Endodermal cell (in vitro differentiated cells): Measurements from ENCODE around the gene NOS1AP. TPM values are rescaled to one million over a fixed set of nuclear protein-coding genes. Genes with fewer than 3 reads are reported as not detected.
A peak's percentile ranks its signal among the peaks of the same experiment; 100 is the strongest.

Source experiments
- DNase-seq: peaks from one replicate; pipeline ENCODE4 v3.0.0-alpha.2; 2017
- H3K27ac ChIP-seq: 2 replicates; pipeline ENCODE4 v1.5.1; 2013; ENCODE audit warnings: mild to moderate bottlenecking, low read depth, low read length, moderate library complexity
- H3K27me3 ChIP-seq: 2 replicates; pipeline ENCODE4 v1.6.1; 2013; ENCODE audit warnings: mild to moderate bottlenecking, low read length, moderate library complexity; ENCODE audit not compliant: insufficient read depth, control insufficient read depth, poor library complexity, severe bottlenecking
- H3K36me3 ChIP-seq: 2 replicates; pipeline ENCODE4 v1.7.0; 2013; ENCODE audit warnings: mild to moderate bottlenecking, low read length, moderate library complexity; ENCODE audit not compliant: control insufficient read depth, insufficient read depth
- H3K4me1 ChIP-seq: one replicate; pipeline ENCODE4 v1.7.0; 2013; ENCODE audit warnings: low read length; ENCODE audit not compliant: control insufficient read depth, insufficient read depth
- H3K4me3 ChIP-seq: 2 replicates; pipeline ENCODE4 v1.5.1; 2013; ENCODE audit warnings: mild to moderate bottlenecking, low read length, moderate library complexity
- H3K9ac ChIP-seq: 2 replicates; pipeline ENCODE4 v1.6.1; 2013; ENCODE audit warnings: mild to moderate bottlenecking, low read length, moderate library complexity; ENCODE audit not compliant: poor library complexity, severe bottlenecking; ENCODE audit errors: extremely low read depth
- H3K9me3 ChIP-seq: 2 replicates; pipeline ENCODE4 v1.6.1; 2013; ENCODE audit warnings: mild to moderate bottlenecking, low read length, moderate library complexity; ENCODE audit not compliant: control insufficient read depth
- H3K27ac Mint-ChIP-seq: 2 replicates; pipeline ENCODE4 v1.8.0; 2020; ENCODE audit warnings: mixed read lengths
- H3K27me3 Mint-ChIP-seq: 2 replicates; pipeline ENCODE4 v1.8.0; 2021; ENCODE audit warnings: mild to moderate bottlenecking, mixed read lengths; ENCODE audit not compliant: insufficient read depth
- H3K36me3 Mint-ChIP-seq: 2 replicates; pipeline ENCODE4 v1.8.0; 2020; ENCODE audit warnings: low read depth, mixed read lengths
- H3K4me1 Mint-ChIP-seq: 2 replicates; pipeline ENCODE4 v1.8.0; 2020; ENCODE audit warnings: mixed read lengths
- H3K4me3 Mint-ChIP-seq: 2 replicates; pipeline ENCODE4 v1.8.0; 2020; ENCODE audit warnings: mild to moderate bottlenecking, moderate library complexity, mixed read lengths
- H3K9me3 Mint-ChIP-seq: 2 replicates; pipeline ENCODE4 v1.8.0; 2020; ENCODE audit warnings: mild to moderate bottlenecking, mixed read lengths
- WGBS, 2 experiments: methylation state at CpG; one replicate each; pipeline versions ENCODE4 v1.1.5 to v1.1.7; 2013; ENCODE audit warnings: missing lambda C conversion rate in 2 of 2, mixed read lengths in 1 of 2; ENCODE audit not compliant: insufficient coverage in 1 of 2, insufficient read length in 1 of 2; 5-methylcytosine and 5-hydroxymethylcytosine counted together
- total RNA-seq, 2 donors: library from RNA; stranded (reverse); fragmentation: NEBNext Ultra II Directional in 1 of 2; extraction: Animal tissue kit (Norgen Biotek cat#: 25700) in 1 of 2; gene quantifications; 2 replicates in 1 of 2; 3 replicates in 1 of 2; pipeline ENCODE4 v1.2.1, GENCODE V29; 2021
- TF ChIP-seq, protein P1 (sequence below): fragments of 200-600 bp; sonication (generic); conservative IDR thresholded peaks from 2 replicates; pipeline ENCODE4 v1.5.0; 2021; ENCODE audit warnings: antibody characterized with exemption, mild to moderate bottlenecking

The NOS1AP gene
- total RNA-seq, 2 donors from 2014 or later: 4.8 to 5.9 TPM

DNA sequence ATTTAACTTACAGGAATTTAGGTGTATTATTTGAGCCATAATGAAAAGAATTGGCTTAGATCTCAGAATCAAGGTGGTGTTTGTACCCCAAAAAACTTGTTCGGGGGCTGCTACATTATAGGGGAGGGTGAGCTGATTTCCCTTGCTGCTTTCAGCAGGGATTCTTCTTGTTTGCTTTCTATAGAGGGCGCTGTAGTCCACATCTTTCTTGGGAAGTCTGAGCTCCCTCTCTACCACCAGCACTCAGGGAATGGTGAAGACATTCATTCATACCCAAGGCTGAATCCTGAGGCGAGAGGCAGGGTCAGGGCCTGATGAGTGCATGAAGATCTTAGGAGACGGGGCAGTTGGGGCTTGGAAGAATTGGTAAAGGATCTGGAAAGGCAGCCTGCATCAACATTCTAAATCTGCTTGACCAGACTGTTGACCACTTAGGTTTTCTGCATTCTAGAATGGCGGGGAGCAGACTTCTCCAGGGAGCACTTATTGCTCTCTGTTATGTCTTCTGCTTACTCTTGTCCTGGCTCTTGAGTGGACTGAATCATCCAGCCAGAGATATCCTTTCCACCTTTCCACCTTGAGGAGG lies 288.3 kb downstream of the NOS1AP start:
- Histone ChIP-seq H3K9ac (no peak overlapping the region), H3K27me3 (no peaks in the 10 kb centered on the region), H3K27ac (peak overlapping the region; percentile 52), H3K36me3 (no peaks in the 10 kb centered on the region), H3K4me1 (peaks cover 3% of the 10 kb centered on the region), H3K4me3 (no peak overlapping the region), H3K9me3 (no peaks in the 10 kb centered on the region)
- no peaks in the 10 kb centered on the region for H3K36me3 Mint-ChIP-seq
- no peak overlapping the region for H3K27ac Mint-ChIP-seq
- H3K4me3 Mint-ChIP-seq: no peak overlapping the region
- no peaks in the 10 kb centered on the region for H3K27me3 Mint-ChIP-seq
- WGBS, 2 experiments: 64 to 89% methylated on average over 2 to 4 of the region's 5 CpGs
- peaks cover 13% of the 10 kb centered on the region for H3K4me1 Mint-ChIP-seq
- TF ChIP-seq, protein P1, sequence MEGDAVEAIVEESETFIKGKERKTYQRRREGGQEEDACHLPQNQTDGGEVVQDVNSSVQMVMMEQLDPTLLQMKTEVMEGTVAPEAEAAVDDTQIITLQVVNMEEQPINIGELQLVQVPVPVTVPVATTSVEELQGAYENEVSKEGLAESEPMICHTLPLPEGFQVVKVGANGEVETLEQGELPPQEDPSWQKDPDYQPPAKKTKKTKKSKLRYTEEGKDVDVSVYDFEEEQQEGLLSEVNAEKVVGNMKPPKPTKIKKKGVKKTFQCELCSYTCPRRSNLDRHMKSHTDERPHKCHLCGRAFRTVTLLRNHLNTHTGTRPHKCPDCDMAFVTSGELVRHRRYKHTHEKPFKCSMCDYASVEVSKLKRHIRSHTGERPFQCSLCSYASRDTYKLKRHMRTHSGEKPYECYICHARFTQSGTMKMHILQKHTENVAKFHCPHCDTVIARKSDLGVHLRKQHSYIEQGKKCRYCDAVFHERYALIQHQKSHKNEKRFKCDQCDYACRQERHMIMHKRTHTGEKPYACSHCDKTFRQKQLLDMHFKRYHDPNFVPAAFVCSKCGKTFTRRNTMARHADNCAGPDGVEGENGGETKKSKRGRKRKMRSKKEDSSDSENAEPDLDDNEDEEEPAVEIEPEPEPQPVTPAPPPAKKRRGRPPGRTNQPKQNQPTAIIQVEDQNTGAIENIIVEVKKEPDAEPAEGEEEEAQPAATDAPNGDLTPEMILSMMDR: peak; percentile 88
- DNase-seq: peak; percentile 73
- H3K9me3 Mint-ChIP-seq: no peaks in the 10 kb centered on the region

DNA sequence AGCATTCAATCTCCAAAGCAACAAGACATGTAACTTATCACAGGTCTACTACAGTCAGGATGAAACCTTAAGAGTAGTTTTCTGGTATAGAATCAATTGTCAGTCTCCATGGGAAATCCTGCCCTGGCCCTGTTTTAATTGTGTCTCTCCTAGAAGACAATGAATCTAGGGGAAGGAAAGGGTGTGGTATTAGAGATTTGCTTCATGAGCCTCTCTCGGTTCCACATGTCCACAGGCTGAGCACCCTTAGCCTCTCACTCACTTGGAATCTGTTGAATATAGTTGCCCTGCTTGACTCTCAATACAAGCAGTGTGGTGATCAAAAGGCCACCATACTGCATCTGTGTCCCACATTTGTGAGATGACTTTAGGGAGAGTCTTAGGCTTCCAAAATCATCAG lies 289.4 kb downstream of the NOS1AP start:
- H3K9me3 Mint-ChIP-seq: no peaks in the 10 kb centered on the region
- no peaks in the 10 kb centered on the region for H3K27me3 Mint-ChIP-seq
- 100% methylated on average over 1 of the region's 1 CpG; no CpG with 5 or more reads in 1 of the 2 experiments for WGBS, 2 experiments
- Histone ChIP-seq H3K9me3 (no peaks in the 10 kb centered on the region), H3K4me3 (no peak overlapping the region), H3K36me3 (no peaks in the 10 kb centered on the region), H3K27me3 (no peaks in the 10 kb centered on the region), H3K4me1 (peaks cover 2% of the 10 kb centered on the region), H3K9ac (no peak overlapping the region), H3K27ac (peak overlapping the region; percentile 55)
- TF ChIP-seq, protein P1: no peak
- H3K36me3 Mint-ChIP-seq: no peaks in the 10 kb centered on the region
- no peak for DNase-seq
- H3K4me1 Mint-ChIP-seq: peaks cover 2% of the 10 kb centered on the region
- H3K4me3 Mint-ChIP-seq: no peak overlapping the region
- H3K27ac Mint-ChIP-seq: no peak overlapping the region

DNA sequence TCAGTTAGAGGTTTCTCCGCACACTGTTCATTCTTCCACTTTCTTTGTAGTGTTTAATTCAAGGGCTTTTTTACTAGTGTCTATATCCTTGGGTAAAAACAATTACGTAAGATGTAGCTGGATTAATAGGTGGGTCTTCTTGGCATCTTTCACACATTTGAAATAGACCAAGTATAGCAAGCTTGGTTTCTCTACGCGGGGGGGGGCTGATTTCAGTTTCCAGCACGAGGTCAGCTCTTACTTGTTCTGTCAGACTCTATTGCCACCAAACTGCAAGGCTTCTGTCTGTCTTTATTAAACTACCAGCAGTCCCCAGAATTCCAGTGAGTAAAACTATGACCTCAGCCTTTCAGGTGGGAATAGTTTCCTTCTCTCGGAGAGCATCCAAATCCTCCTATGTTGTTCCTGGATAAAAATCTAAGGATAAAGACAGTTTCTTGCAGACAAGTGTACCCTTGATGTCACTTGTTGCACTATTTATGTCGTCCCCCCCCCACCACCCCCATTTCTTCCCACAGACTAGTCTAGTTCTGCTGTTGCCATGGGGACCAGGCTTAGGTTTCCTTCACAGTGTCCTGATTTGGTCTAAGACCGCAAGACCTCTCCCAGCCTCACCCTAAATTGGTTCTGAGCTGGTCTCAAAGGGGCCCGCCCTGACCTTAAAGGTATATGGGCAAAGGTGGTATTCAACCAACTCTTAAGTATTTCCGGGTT lies 290.2 kb downstream of the NOS1AP start:
- H3K27ac ChIP-seq: no peak overlapping the region
- TF ChIP-seq, protein P1: no peak
- peaks cover under 1% of the 10 kb centered on the region for H3K27me3 Mint-ChIP-seq
- no peak for DNase-seq
- no peaks in the 10 kb centered on the region for H3K36me3 ChIP-seq
- H3K9me3 Mint-ChIP-seq: no peaks in the 10 kb centered on the region
- 66 to 80% methylated on average over 5 to 10 of the region's 10 CpGs for WGBS, 2 experiments
- H3K27ac Mint-ChIP-seq: no peak overlapping the region
- no peaks in the 10 kb centered on the region for H3K4me1 Mint-ChIP-seq
- no peak overlapping the region for H3K9ac ChIP-seq
- no peaks in the 10 kb centered on the region for H3K36me3 Mint-ChIP-seq
- H3K4me3 Mint-ChIP-seq: no peak overlapping the region
- H3K4me3 ChIP-seq: no peak overlapping the region
- H3K9me3 ChIP-seq: no peaks in the 10 kb centered on the region
- no peaks in the 10 kb centered on the region for H3K4me1 ChIP-seq
- H3K27me3 ChIP-seq: no peaks in the 10 kb centered on the region
